GM18867 (cell line): ENCODE results near the gene ZDHHC1.

Experiments used
- ATAC-seq: cut with Tn5 transposase; IDR thresholded peaks from one replicate; pipeline ENCODE4 v1.9.1; 2021; ENCODE audit warnings: mild to moderate bottlenecking, moderate library complexity; ENCODE audit not compliant: unreplicated experiment

Gene ZDHHC1

GRCh38 chr16:67411339-67411738 is 4.9 kb downstream of the ZDHHC1 start:
- no peak for ATAC-seq

DNA sequence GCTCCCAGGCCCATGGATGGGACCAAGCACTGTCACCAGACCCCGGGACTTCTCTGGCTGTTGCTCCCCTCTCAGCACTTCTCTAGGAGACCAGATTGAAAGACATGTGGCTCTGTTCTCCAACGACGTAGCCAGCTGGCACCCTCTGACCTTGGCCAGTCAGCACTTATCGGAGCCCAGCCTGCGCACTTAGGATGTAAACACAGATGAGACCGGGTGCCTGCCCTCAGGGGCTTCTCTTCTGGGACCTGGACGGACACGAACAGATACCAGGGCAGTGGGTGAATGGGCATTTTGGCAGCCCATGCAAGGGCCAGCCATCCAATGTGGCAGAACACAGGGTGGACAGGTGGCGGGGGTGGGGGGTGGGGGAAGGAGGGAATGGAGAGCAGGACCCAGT is 6.6 kb downstream of the ZDHHC1 start:
- no peak for ATAC-seq

GRCh38 chr16:67407788-67408452 is 8.4 kb downstream of the ZDHHC1 start:
- ATAC-seq = no peak

- no peak for ATAC-seq
Observed at GRCh38 chr16:67407176-67407787, 9.0 kb downstream of the ZDHHC1 start.

- no peak for ATAC-seq
Observed at GRCh38 chr16:67406111-67406971, 9.9 kb downstream of the ZDHHC1 start.

DNA sequence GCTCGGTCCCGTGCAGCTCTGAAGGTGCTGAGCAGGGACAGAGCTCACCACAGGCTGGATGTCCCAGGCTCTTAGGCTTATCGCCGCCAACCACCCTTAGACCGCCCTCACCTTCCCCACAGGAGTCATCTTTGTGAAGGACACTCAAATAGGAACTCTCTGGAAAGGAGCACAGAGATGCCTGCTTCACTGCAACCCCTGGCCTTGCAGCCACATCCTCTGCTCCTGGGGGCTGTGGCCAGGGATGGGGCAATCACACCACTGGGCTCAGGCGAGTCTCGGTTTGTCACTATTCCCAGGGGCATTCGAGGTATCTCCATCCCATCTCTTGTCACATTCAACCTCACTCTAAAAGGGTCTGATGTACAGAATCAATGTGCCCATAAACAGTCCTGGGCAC is 10.9 kb downstream of the ZDHHC1 start:
- no peak for ATAC-seq

DNA sequence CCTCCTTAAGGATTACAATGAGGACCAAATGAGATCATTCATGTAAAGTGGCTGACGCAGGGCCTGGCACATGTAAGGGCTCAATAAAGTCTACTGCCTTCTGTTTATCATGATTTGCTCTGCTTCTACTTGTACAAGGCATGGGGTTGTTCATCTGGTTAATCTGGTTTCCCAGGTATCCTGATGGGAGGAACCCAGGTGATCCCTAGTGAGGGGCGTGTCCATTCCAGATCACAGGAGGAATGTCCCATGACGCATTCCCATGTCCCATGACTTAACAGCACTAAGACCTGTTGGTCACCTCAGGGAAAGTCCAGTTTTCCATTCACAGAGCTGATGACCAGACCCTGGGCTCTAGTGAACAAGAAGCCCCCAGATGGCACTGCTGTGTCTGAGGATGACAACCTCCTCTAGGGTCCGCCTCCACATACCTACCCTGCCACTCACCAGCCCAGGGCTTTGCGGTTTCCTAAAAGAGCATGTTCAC is 11.5 kb downstream of the ZDHHC1 start:
- no peak for ATAC-seq

DNA sequence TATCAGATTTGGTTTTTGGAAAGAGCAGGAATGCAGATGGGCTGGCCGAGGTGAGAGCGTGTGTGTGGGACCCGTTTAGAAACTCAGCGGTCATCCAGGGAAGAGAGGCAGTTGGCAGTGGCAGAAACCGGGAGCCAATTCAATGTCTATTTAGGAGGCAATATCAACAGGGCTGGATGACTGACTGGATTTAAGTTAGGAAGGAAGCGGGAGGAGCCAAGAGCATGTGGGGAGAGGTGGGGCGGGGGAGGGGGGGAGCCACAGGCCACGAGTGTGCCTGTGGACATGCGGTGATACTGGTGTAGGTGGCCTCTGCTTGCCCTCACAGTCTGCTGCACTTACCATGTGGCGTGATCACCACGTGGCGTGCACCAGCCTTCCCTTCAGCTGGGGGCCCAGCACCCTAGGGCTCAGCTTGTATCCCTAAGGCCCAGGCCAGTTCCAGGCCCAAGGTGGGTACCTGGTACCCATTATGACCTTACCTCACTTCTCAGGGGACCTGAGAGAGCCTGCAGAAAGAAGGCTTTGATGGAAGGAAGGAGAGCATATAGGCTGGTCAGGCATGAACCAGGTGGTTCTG is 12.2 kb downstream of the ZDHHC1 start:
- no peak for ATAC-seq

GRCh38 chr16:67400901-67401300 is 15.4 kb downstream of the ZDHHC1 start:
- ATAC-seq = no peak

DNA sequence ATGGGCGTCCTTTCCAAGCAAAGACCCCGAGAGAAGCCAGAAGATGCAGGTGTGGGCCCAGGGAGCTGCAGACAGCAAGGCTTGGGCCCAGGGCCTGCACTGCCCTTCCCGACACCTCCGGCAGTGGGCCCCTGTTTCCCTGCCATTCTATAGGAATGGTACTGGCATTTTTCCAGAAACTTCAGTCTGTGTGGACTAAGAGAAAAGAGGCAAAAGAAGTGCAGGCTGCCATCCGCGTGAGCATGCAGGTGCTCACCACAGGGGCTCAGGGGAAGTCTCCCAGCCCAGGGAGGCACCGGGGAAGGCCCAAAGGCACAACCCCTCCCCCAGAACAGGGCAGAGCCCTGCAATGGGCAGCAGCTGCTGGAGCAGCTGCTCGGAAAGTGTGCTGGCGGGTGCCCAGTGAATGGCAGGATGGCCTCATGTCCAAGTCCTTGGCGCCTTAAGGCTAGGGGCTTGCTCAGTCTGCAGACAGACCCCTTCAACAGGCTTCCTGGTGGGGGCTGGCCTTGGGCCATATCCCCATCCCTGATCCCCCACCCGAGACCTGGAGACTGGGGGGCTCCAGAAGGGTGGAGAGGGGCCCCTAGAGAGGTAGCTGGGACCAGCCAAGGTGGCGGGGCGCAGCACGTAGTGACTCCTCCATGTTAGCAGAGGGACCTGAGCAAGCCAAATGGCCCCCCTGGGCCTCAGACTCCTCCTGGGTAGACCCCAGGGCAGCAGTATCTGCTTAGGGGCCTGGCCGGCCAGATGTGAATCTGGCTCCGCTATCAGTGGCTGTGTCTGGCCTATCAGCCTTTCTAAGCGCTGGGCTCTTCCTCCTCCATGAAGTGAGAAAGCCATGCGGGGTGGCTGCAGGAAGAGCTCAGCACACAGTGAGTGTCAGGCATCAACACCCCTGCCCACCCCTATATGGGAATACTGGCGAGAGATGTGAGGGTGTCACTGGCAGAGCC is 16.2 kb downstream of the ZDHHC1 start:
- no peak for ATAC-seq

DNA sequence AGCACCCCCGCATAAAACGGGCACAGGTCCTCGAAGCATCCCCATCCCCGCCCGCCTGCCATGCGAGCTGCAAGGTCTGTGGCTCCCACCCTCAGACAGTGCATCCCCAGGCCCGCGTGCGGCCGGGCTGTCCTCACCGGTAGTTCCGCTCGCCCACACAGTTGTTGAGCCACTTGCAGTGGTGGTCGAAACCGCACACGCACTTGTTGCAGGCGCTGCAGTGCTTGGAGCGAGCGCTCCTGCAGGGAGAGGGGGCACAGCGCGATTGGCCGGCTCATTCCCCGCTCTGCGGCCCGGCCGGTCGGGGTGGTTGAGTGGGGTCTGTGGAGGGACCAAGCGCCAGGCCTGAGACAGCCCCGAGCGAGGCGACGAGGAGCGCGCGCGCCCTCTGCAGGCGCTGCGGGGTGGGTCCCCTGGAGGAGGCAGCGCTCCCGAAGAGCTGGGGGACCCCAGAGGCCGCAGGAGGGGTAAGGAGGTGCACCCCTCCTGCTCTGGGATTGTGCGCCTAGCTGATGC is 17.0 kb downstream of the ZDHHC1 start:
- no peak for ATAC-seq

GRCh38 chr16:67398546-67399217 is 17.6 kb downstream of the ZDHHC1 start:
- ATAC-seq = no peak

GRCh38 chr16:67397812-67398545 is 18.3 kb downstream of the ZDHHC1 start:
- ATAC-seq = no peak

- ATAC-seq = no peak
Observed at GRCh38 chr16:67397036-67397801, 19.1 kb downstream of the ZDHHC1 start.

DNA sequence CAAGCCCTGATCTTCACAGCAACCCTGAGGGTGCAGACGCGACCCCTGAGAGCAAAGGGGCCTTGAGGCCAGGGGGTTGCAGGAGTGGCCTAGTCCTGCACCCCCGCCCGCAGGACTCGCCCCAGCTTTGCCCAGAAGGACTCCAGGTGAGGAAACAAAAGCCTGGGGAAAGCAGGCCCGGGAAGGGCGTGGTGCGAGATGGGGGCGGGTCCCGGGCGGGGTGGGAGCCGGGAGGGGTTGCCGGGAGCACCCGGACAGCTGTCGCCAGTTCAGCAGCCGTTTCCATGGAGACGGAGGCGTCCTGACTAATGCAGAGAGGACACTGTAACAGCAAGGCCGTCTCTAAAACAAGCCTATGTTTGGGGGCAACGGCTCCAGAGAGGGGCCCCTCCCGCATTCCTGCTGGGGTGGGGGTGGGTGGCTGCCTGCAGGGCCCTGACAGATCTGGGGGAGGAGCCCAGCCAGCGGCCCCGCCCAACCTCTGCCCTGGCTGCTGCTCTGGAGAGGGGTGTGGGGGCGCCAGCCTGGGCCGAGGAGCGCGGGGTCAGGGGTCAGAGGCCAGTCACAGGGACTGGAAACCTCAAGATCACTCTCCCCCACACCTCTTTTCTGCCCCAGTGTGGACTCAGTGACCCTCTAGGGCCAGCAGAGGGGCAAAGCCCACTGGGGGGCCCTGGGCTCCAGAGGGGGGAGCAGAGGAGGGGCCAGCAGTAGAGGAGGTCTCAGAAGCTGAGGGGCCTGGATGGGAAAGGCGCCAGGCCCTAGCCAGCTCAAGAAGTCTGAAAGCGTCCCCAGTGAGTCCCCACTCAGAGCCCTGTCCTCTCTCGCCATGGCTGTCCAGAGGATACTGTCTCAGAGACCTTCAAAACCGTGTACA is 19.9 kb downstream of the ZDHHC1 start:
- ATAC-seq = no peak

DNA sequence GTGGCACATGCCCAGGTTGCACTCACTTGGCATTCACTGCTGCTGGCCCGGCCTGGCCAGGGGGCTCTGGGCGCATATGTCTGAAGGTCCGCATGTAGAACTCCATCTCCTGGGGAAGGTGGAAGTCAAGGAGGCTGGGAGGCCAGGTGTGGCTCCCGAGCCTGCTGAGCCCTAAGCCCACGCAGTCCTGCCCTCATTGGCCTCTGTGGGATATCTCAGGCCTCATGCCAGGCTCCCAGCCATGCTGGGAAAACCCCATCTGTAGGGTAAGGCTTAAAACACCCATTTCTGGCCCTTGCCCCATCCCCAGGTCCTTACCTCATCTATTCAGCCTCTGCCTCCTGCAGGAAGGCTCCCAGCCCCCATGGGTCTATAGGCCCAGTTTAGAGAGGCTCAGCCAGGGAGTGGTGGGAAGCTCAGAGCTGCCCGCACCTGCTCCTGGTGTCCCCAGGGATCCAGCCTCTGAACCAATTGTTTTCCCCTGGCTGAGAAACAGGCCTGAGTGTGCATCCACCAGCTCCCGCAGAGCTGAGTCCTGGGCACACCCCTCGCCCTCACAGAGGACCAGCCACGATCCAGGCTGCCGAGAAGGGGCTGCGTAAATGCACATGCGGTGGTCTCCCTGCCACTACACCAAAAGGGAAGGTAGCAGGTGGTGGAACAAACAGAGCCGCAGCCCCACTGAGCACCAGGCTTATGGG is 20.7 kb downstream of the ZDHHC1 start:
- ATAC-seq = no peak

DNA sequence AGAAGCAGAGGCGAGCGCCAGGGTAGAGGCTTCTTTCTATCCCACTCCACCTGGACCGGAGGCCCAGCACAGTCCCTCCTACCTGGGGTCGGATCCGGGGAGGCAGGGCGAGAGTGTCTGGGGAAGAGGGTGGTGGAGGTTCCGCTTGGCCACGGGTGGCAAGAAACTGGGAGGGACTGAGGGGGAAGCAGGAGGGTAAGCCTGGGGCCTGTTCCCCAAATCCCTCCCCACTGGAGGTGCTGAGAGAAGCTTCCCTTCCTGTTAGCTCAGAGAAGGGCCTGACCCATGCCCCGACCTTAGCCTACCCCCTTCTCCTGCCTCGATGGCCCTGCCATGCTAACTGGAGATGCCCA is 21.2 kb downstream of the ZDHHC1 start:
- no peak for ATAC-seq
